HG02798 (cell line): Measurements from ENCODE around the gene GSAP.

Source experiments
- ATAC-seq: cut with Tn5 transposase; IDR thresholded peaks from one replicate; pipeline ENCODE4 v1.9.1; 2021; ENCODE audit warnings: mild to moderate bottlenecking; ENCODE audit not compliant: unreplicated experiment, poor library complexity

GSAP gene

GRCh38 chr7:77415823-77416620 lies at the start of gene GSAP:
GSAP (minus strand) TSS chr7:77416349; CDS start chr7:77416321, 28 bp downstream.
- ATAC-seq: peak; percentile 75

- no peak for ATAC-seq
Measured at GRCh38 chr7:77465256-77465655, 49.1 kb upstream of the GSAP start.

GRCh38 chr7:77464589-77464988 lies 48.4 kb upstream of the GSAP start:
- no peak for ATAC-seq

GRCh38 chr7:77463632-77464031 lies 47.5 kb upstream of the GSAP start:
- peak; percentile 47 for ATAC-seq

- ATAC-seq: no peak
Measured at GRCh38 chr7:77461842-77462241, 45.7 kb upstream of the GSAP start.

GRCh38 chr7:77461246-77461645 lies 45.1 kb upstream of the GSAP start:
- no peak for ATAC-seq

- ATAC-seq: no peak
Measured at GRCh38 chr7:77460057-77460486, 43.9 kb upstream of the GSAP start.

- no peak for ATAC-seq
Measured at GRCh38 chr7:77459311-77459726, 43.2 kb upstream of the GSAP start.

GRCh38 chr7:77458786-77459185 lies 42.6 kb upstream of the GSAP start:
- no peak for ATAC-seq

GRCh38 chr7:77457779-77458178 lies 41.6 kb upstream of the GSAP start:
- no peak for ATAC-seq

- no peak for ATAC-seq
Measured at GRCh38 chr7:77456696-77457095, 40.5 kb upstream of the GSAP start.

- ATAC-seq: no peak
Measured at GRCh38 chr7:77455321-77455720, 39.2 kb upstream of the GSAP start.

- ATAC-seq: no peak
Measured at GRCh38 chr7:77454802-77455201, 38.7 kb upstream of the GSAP start.

- no peak for ATAC-seq
Measured at GRCh38 chr7:77453531-77453930, 37.4 kb upstream of the GSAP start.

- peak; percentile 64 for ATAC-seq
Measured at GRCh38 chr7:77451950-77452349, 35.8 kb upstream of the GSAP start.

- no peak for ATAC-seq
Measured at GRCh38 chr7:77450613-77451012, 34.5 kb upstream of the GSAP start.

GRCh38 chr7:77450054-77450453 lies 33.9 kb upstream of the GSAP start:
- no peak for ATAC-seq

- ATAC-seq: no peak
Measured at GRCh38 chr7:77447616-77448015, 31.5 kb upstream of the GSAP start.

GRCh38 chr7:77444123-77444522 lies 28.0 kb upstream of the GSAP start:
- no peak for ATAC-seq

- ATAC-seq: no peak
Measured at GRCh38 chr7:77443042-77443441, 26.9 kb upstream of the GSAP start.

- no peak for ATAC-seq
Measured at GRCh38 chr7:77442636-77443035, 26.5 kb upstream of the GSAP start.

- no peak for ATAC-seq
Measured at GRCh38 chr7:77441046-77441445, 24.9 kb upstream of the GSAP start.
